CD4-positive, alpha-beta T cell treated with Interleukin-10 for 1 hour (primary cell): ENCODE data around the gene CCL18.
"Not testable (repeated sequence)": the region's sequence is repeated elsewhere in the genome, so short reads cannot be mapped to it uniquely, and the experiment has no call there.

Experiments
- DNase-seq: peaks from one replicate; pipeline ENCODE4 v3.0.0-alpha.2; 2020

Gene CCL18

GRCh38 chr17:36072431-36073121 lies 8.5 kb downstream of the CCL18 start:
- DNase-seq = peak; percentile 75

- DNase-seq = no peak
Measured at GRCh38 chr17:36074365-36074764, 10.3 kb downstream of the CCL18 start.

GRCh38 chr17:36081681-36082471 lies 17.8 kb downstream of the CCL18 start:
- peak; percentile 30 for DNase-seq

- DNase-seq = peak; percentile 80
Measured at GRCh38 chr17:36082482-36083120, 18.5 kb downstream of the CCL18 start.

GRCh38 chr17:36083691-36084090 lies 19.6 kb downstream of the CCL18 start:
- DNase-seq = not testable (repeated sequence)

GRCh38 chr17:36085765-36086164 lies 21.7 kb downstream of the CCL18 start:
- DNase-seq = no peak

- DNase-seq = no peak
Measured at GRCh38 chr17:36086791-36087190, 22.7 kb downstream of the CCL18 start.

GRCh38 chr17:36087471-36087870 lies 23.4 kb downstream of the CCL18 start:
- not testable (repeated sequence) for DNase-seq

- peak; percentile 57 for DNase-seq
Measured at GRCh38 chr17:36087897-36088572, 24.0 kb downstream of the CCL18 start.

- no peak for DNase-seq
Measured at GRCh38 chr17:36088670-36089338, 24.7 kb downstream of the CCL18 start.

- DNase-seq = no peak
Measured at GRCh38 chr17:36089339-36089865, 25.3 kb downstream of the CCL18 start.

- DNase-seq = peak; percentile 47
Measured at GRCh38 chr17:36089888-36090836, 26.1 kb downstream of the CCL18 start, which contains the start of gene CCL3. CCL3 (minus strand) TSS chr17:36090143; CDS start chr17:36090058, 85 bp downstream.

GRCh38 chr17:36092230-36092629 lies 28.2 kb downstream of the CCL18 start:
- DNase-seq = peak; percentile 34

- not testable (repeated sequence) for DNase-seq
Measured at GRCh38 chr17:36092715-36093114, 28.6 kb downstream of the CCL18 start.

- DNase-seq = no peak
Measured at GRCh38 chr17:36094232-36094631, 30.2 kb downstream of the CCL18 start.

GRCh38 chr17:36094746-36095145 lies 30.7 kb downstream of the CCL18 start:
- DNase-seq = no peak

GRCh38 chr17:36095992-36096391 lies 31.9 kb downstream of the CCL18 start:
- DNase-seq = no peak

- DNase-seq = not testable (repeated sequence)
Measured at GRCh38 chr17:36099004-36099403, 34.9 kb downstream of the CCL18 start.

GRCh38 chr17:36103401-36103975 lies 39.4 kb downstream of the CCL18 start, which contains the start of gene CCL4:
CCL4 (plus strand) TSS chr17:36103827; CDS start chr17:36103906, 79 bp downstream.
- peak; percentile 59 for DNase-seq

- DNase-seq = not testable (repeated sequence)
Measured at GRCh38 chr17:36104246-36104645, 40.2 kb downstream of the CCL18 start.
